H9 (cell line): ENCODE results near the gene C2CD2. TPM values are rescaled to one million over a fixed set of nuclear protein-coding genes. Genes with fewer than 3 reads are reported as not detected.

ENCODE experiments used
- DNase-seq: peaks from one replicate; pipeline ENCODE4 v3.0.0-alpha.2; 2017
- H2AFZ ChIP-seq: one replicate; pipeline ENCODE4 v1.6.1; 2013; ENCODE audit warnings: mild to moderate bottlenecking, low read length, control low read depth, moderate library complexity
- H2AK5ac ChIP-seq: 2 replicates; pipeline ENCODE4 v1.6.1; 2013; ENCODE audit warnings: low read length, control low read depth, mixed read lengths; ENCODE audit not compliant: insufficient read length
- H2BK120ac ChIP-seq: one replicate; pipeline ENCODE4 v1.6.1; 2013; ENCODE audit warnings: low read depth, mild to moderate bottlenecking, low read length, control low read depth, inconsistent platforms; ENCODE audit not compliant: poor library complexity, severe bottlenecking
- H2BK12ac ChIP-seq: 2 replicates; pipeline ENCODE4 v1.6.1; 2013; ENCODE audit warnings: low read length, control low read depth, mixed read lengths, low read depth; ENCODE audit not compliant: insufficient read length
- H2BK15ac ChIP-seq: 2 replicates; pipeline ENCODE4 v1.6.1; 2013; ENCODE audit warnings: low read depth, low read length, control low read depth
- H2BK20ac ChIP-seq: one replicate; pipeline ENCODE4 v1.6.1; 2013; ENCODE audit warnings: low read depth, mild to moderate bottlenecking, low read length, control low read depth, inconsistent platforms; ENCODE audit not compliant: poor library complexity, severe bottlenecking
- H2BK5ac ChIP-seq: 2 replicates; pipeline ENCODE4 v1.6.1; 2013; ENCODE audit warnings: low read length, control low read depth, mixed read lengths; ENCODE audit not compliant: insufficient read length
- H3K14ac ChIP-seq: 2 replicates; pipeline ENCODE4 v1.6.1; 2013; ENCODE audit warnings: low read length, control low read depth; ENCODE audit not compliant: insufficient read depth
- H3K18ac ChIP-seq: 2 replicates; pipeline ENCODE4 v1.6.1; 2013; ENCODE audit warnings: low read depth, mild to moderate bottlenecking, mixed read lengths, low read length, control low read depth; ENCODE audit not compliant: insufficient read length
- H3K23ac ChIP-seq: 2 replicates; pipeline ENCODE4 v1.6.1; 2013; ENCODE audit warnings: low read length, control low read depth, mixed read lengths, low read depth; ENCODE audit not compliant: insufficient read length
- H3K23me2 ChIP-seq: 2 replicates; pipeline ENCODE4 v1.6.1; 2013; ENCODE audit warnings: low read depth, mild to moderate bottlenecking, mixed read lengths, low read length, control low read depth; ENCODE audit not compliant: insufficient read length, poor library complexity, severe bottlenecking
- H3K27ac ChIP-seq: 2 replicates; pipeline ENCODE4 v1.5.1; 2013; ENCODE audit warnings: low read length, control low read depth, mixed read lengths, low read depth; ENCODE audit not compliant: insufficient read length
- H3K27me3 ChIP-seq: 2 replicates; pipeline ENCODE4 v1.6.1; 2013; ENCODE audit warnings: low read length, control low read depth, inconsistent platforms; ENCODE audit not compliant: insufficient read depth
- H3K4ac ChIP-seq: 2 replicates; pipeline ENCODE4 v1.6.1; 2013; ENCODE audit warnings: low read depth, mild to moderate bottlenecking, control low read depth, inconsistent platforms, low read length, moderate library complexity
- H3K4me1 ChIP-seq: 2 replicates; pipeline ENCODE4 v1.6.1; 2013; ENCODE audit warnings: low read length, control low read depth, inconsistent platforms; ENCODE audit not compliant: insufficient read depth
- H3K4me2 ChIP-seq: 2 replicates; pipeline ENCODE4 v1.6.1; 2013; ENCODE audit warnings: low read length, control low read depth, mixed read lengths; ENCODE audit not compliant: insufficient read length, insufficient read depth
- H3K56ac ChIP-seq: 2 replicates; pipeline ENCODE4 v1.6.1; 2013; ENCODE audit warnings: low read depth, mild to moderate bottlenecking, mixed read lengths, low read length, control low read depth; ENCODE audit not compliant: insufficient read length
- H3K79me1 ChIP-seq: 2 replicates; pipeline ENCODE4 v1.6.1; 2013; ENCODE audit warnings: low read depth, mild to moderate bottlenecking, moderate library complexity, low read length, control low read depth, inconsistent platforms; ENCODE audit not compliant: insufficient read depth, poor library complexity, severe bottlenecking
- H3K79me2 ChIP-seq: 2 replicates; pipeline ENCODE4 v1.6.1; 2013; ENCODE audit warnings: low read length, control low read depth, inconsistent platforms; ENCODE audit not compliant: insufficient read depth
- H3K9ac ChIP-seq: 2 replicates; pipeline ENCODE4 v1.6.1; 2013; ENCODE audit warnings: low read length, control low read depth, mixed read lengths; ENCODE audit not compliant: insufficient read length; ENCODE audit errors: extremely low read depth
- H3K9me3 ChIP-seq: one replicate; pipeline ENCODE4 v1.6.1; 2013; ENCODE audit warnings: low read depth, low read length, inconsistent platforms; ENCODE audit not compliant: control insufficient read depth
- H3T11ph ChIP-seq: one replicate; pipeline ENCODE4 v1.6.1; 2013; ENCODE audit warnings: mild to moderate bottlenecking, low read length, control low read depth, inconsistent platforms
- H4K20me1 ChIP-seq: one replicate; pipeline ENCODE4 v1.6.1; 2013; ENCODE audit not compliant: control insufficient read depth, insufficient read length, insufficient read depth
- H4K5ac ChIP-seq: 2 replicates; pipeline ENCODE4 v1.6.1; 2013; ENCODE audit warnings: low read depth, mild to moderate bottlenecking, mixed read lengths, low read length, control low read depth; ENCODE audit not compliant: insufficient read length
- H4K8ac ChIP-seq: replicated peaks from 2 replicates; pipeline ENCODE4 v1.6.1; 2013; ENCODE audit warnings: low read length, control low read depth, mixed read lengths, low read depth; ENCODE audit not compliant: insufficient read length
- H4K91ac ChIP-seq: 2 replicates; pipeline ENCODE4 v1.6.1; 2013; ENCODE audit warnings: low read depth, mild to moderate bottlenecking, moderate library complexity, mixed read lengths, low read length, control low read depth; ENCODE audit not compliant: insufficient read length
- H3K27ac Mint-ChIP-seq, 3 experiments: 2 replicates in 2 of 3; 3 replicates in 1 of 3; pipeline ENCODE4 v1.8.0; 2020 to 2021; ENCODE audit warnings: mixed read lengths in 3 of 3, mild to moderate bottlenecking in 1 of 3, moderate library complexity in 1 of 3
- H3K27me3 Mint-ChIP-seq: 2 replicates; pipeline ENCODE4 v1.8.0; 2021; ENCODE audit warnings: low read depth, mild to moderate bottlenecking, moderate library complexity, mixed read lengths
- H3K36me3 Mint-ChIP-seq, 3 experiments: 2 replicates in 2 of 3; 3 replicates in 1 of 3; pipeline ENCODE4 v1.8.0; 2020 to 2021; ENCODE audit warnings: low read depth in 3 of 3, mixed read lengths in 3 of 3; ENCODE audit not compliant: insufficient read depth in 1 of 3
- H3K4me1 Mint-ChIP-seq, 2 experiments: 2 replicates each; pipeline ENCODE4 v1.8.0; 2020; ENCODE audit warnings: mixed read lengths in 2 of 2
- H3K4me3 Mint-ChIP-seq, 2 experiments: 2 replicates in 1 of 2; 3 replicates in 1 of 2; pipeline ENCODE4 v1.8.0; 2020 to 2021; ENCODE audit warnings: mild to moderate bottlenecking in 2 of 2, mixed read lengths in 2 of 2, moderate library complexity in 1 of 2
- H3K9me3 Mint-ChIP-seq, 2 experiments: 2 replicates in 1 of 2; 3 replicates in 1 of 2; pipeline ENCODE4 v1.8.0; 2020; ENCODE audit warnings: mild to moderate bottlenecking in 2 of 2, mixed read lengths in 2 of 2, moderate library complexity in 1 of 2
- CTCF ChIP-seq: fragments of 200-600 bp; sonication (generic); conservative IDR thresholded peaks from 3 replicates; pipeline ENCODE4 v1.8.0; 2021; ENCODE audit warnings: antibody characterized with exemption, mild to moderate bottlenecking
- WGBS: extraction: QIAGEN DNeasy Blood & Tissue Kit; methylation state at CpG from one replicate; pipeline ENCODE4 v1.1.7; 2013; ENCODE audit warnings: missing lambda C conversion rate, low lambda C conversion rate, mixed read lengths; ENCODE audit not compliant: insufficient read length; ENCODE audit errors: extremely low coverage; 5-methylcytosine and 5-hydroxymethylcytosine counted together
- total RNA-seq: library from RNA; stranded (reverse); gene quantifications from 2 replicates; pipeline ENCODE4 v1.2.1, GENCODE V29; 2021

C2CD2 gene
- total RNA-seq, 1 experiment from 2014 or later = 14.6 TPM

- H4K8ac ChIP-seq = no peak overlapping the region
- no peak overlapping the region for H3K4me2 ChIP-seq
- no peaks in the 10 kb centered on the region for H3K79me2 ChIP-seq
- no peak overlapping the region for H2BK15ac ChIP-seq
- H4K5ac ChIP-seq = no peak overlapping the region
- H2BK12ac ChIP-seq = no peak overlapping the region
- no peak overlapping the region for H3K56ac ChIP-seq
- H3K9ac ChIP-seq = no peak overlapping the region
- no peaks in the 10 kb centered on the region for H3K9me3 ChIP-seq
- DNase-seq = no peak
- no peak overlapping the region for H2AFZ ChIP-seq
- no peak overlapping the region for H2BK20ac ChIP-seq
- Mint-ChIP-seq H3K4me3 (no peak overlapping the region), H3K36me3 (0 out of 7 replicates have a peak, but pooled peaks cover 0 to 3% (median 0%) of the 10 kb centered on the region in 3 experiments), H3K27me3 (no peaks in the 10 kb centered on the region; the same call in 1 of the 2 replicates), H3K27ac (peak overlapping the region in 1 of 3 experiments; percentile 45; a peak in 1 of 7 replicates), H3K4me1 (no peaks in the 10 kb centered on the region), H3K9me3 (no peaks in the 10 kb centered on the region)
- H2BK120ac ChIP-seq = no peak overlapping the region
- no peaks in the 10 kb centered on the region for H3K27me3 ChIP-seq
- no peak overlapping the region for H3K23ac ChIP-seq
- no peaks in the 10 kb centered on the region for H3K23me2 ChIP-seq
- H3K27ac ChIP-seq = no peak overlapping the region
- H2BK5ac ChIP-seq = no peak overlapping the region
- no peak overlapping the region for H3K18ac ChIP-seq
- TF ChIP-seq CTCF = no peak
- no peak overlapping the region for H3T11ph ChIP-seq
- no peak overlapping the region for H2AK5ac ChIP-seq
- H3K14ac ChIP-seq = no peak overlapping the region
- H3K4ac ChIP-seq = no peak overlapping the region
- H4K91ac ChIP-seq = no peak overlapping the region
- H3K79me1 ChIP-seq = peaks cover 2% of the 10 kb centered on the region
- WGBS = no CpG with 5 or more reads among the region's 8 CpGs
- no peaks in the 10 kb centered on the region for H4K20me1 ChIP-seq
- H3K4me1 ChIP-seq = no peaks in the 10 kb centered on the region
These were observed 14.4 kb downstream of the C2CD2 start for GRCh38 chr21:41939391-41939790.
